BLaER1 (cell line): ENCODE data around the gene GATAD2B.
A peak's percentile ranks its signal among the peaks of the same experiment; 100 is the strongest.
"Not testable (repeated sequence)": the region's sequence is repeated elsewhere in the genome, so short reads cannot be mapped to it uniquely, and the experiment has no call there.

Source experiments
- H3K27ac ChIP-seq: shearing (Covaris generic); formaldehyde crosslinking; 2 replicates; pipeline ENCODE4 v1.8.1; 2022
- H3K27me3 ChIP-seq: shearing (Covaris generic); formaldehyde crosslinking; 2 replicates; pipeline ENCODE4 v1.8.1; 2022
- H3K36me3 ChIP-seq: shearing (Covaris generic); formaldehyde crosslinking; 2 replicates; pipeline ENCODE4 v1.8.1; 2022
- H3K4me1 ChIP-seq: shearing (Covaris generic); formaldehyde crosslinking; 2 replicates; pipeline ENCODE4 v1.8.1; 2022
- H3K4me2 ChIP-seq: shearing (Covaris generic); formaldehyde crosslinking; 2 replicates; pipeline ENCODE4 v1.8.1; 2022
- H3K4me3 ChIP-seq: shearing (Covaris generic); formaldehyde crosslinking; 2 replicates; pipeline ENCODE4 v1.8.1; 2022
- H3K9ac ChIP-seq: shearing (Covaris generic); formaldehyde crosslinking; 2 replicates; pipeline ENCODE4 v1.8.1; 2022
- H3K9me3 ChIP-seq: shearing (Covaris generic); formaldehyde crosslinking; 2 replicates; pipeline ENCODE4 v1.8.1; 2022
- H4K20me1 ChIP-seq: shearing (Covaris generic); formaldehyde crosslinking; 2 replicates; pipeline ENCODE4 v1.8.1; 2022
- Cebpa-rat ChIP-seq: shearing (Covaris generic); IDR thresholded peaks from 2 replicates; pipeline ENCODE4 v1.8.1; 2022

Gene GATAD2B

GRCh38 chr1:153789478-153790034, 133.2 kb downstream of the GATAD2B start:
- 0 out of 2 replicates have a peak, but pooled peaks cover 5% of the 10 kb centered on the region for H3K9me3 ChIP-seq
- no peaks in the 10 kb centered on the region for H4K20me1 ChIP-seq
- no peak for TF ChIP-seq Cebpa-rat
- peaks cover 72% of the 10 kb centered on the region for H3K4me1 ChIP-seq
- H3K27me3 ChIP-seq = no peaks in the 10 kb centered on the region
- H3K27ac ChIP-seq = peak overlapping the region; percentile 83
- peak overlapping the region; percentile 67 for H3K9ac ChIP-seq
- H3K36me3 ChIP-seq = no peaks in the 10 kb centered on the region
- H3K4me3 ChIP-seq = 0 out of 2 replicates have a peak overlapping the region, but pooled peaks have one; percentile 2
- H3K4me2 ChIP-seq = peak overlapping the region; percentile 84

- 0 out of 2 replicates have a peak, but pooled peaks cover 5% of the 10 kb centered on the region for H3K9me3 ChIP-seq
- no peaks in the 10 kb centered on the region for H3K36me3 ChIP-seq
- H3K9ac ChIP-seq = no peak overlapping the region
- no peaks in the 10 kb centered on the region for H3K27me3 ChIP-seq
- H4K20me1 ChIP-seq = no peaks in the 10 kb centered on the region
- H3K4me2 ChIP-seq = no peak overlapping the region
- H3K4me1 ChIP-seq = peaks cover 66% of the 10 kb centered on the region
- no peak overlapping the region for H3K4me3 ChIP-seq
- no peak overlapping the region for H3K27ac ChIP-seq
- TF ChIP-seq Cebpa-rat = no peak
Observed at GRCh38 chr1:153786038-153786790, 136.6 kb downstream of the GATAD2B start.

DNA sequence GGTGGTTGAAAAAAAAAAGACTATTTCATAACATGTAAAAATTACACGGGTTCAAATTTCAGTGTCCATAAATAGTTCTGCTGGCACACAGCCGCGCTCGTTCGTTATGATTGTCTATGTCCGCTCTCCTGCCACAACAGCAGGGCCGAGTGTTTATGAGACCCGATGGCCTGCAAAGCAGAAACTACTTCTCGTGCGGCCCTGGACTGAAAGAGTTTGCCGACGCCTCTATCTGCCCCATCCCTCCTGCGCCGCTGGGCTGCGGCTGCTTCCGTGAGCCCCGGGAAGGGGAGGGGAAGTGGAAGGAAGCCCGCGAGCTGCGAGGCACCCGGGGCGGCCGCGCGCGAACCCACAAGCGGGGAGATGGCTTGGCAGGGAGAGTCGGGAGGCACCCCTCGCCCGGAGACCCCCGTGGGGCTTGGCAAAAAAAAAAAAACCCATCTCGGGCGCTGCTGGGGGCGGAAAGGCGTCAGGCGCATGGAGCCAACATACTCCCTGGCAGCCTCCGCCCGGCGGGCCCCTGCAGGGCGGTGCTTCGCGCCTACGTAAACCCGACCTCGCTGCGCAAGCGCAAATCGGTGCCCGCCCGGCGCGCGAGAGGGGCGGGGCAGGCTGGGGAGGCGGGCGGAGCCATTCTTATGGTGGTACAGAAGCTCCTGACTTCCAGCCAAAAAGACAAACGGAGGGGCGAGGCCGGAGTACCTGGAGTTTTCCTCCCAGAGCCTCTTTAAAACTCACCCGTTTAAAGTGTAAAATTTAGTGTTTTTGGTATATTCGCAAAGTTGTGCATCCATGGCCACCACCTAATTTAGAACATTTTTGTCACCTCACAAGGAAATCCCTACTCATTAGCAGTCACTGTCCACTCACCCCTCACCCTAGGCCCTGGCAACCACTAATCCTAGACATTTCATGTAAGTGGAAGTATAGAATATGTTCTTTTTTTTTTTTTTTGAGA, 139.3 kb downstream of the GATAD2B start:
- peak overlapping the region; percentile 69 for H3K4me3 ChIP-seq
- H3K4me2 ChIP-seq = peak overlapping the region; percentile 76
- H3K27me3 ChIP-seq = no peaks in the 10 kb centered on the region
- peaks cover 40% of the 10 kb centered on the region for H3K4me1 ChIP-seq
- H4K20me1 ChIP-seq = no peaks in the 10 kb centered on the region
- 0 out of 2 replicates have a peak, but pooled peaks cover 5% of the 10 kb centered on the region for H3K9me3 ChIP-seq
- H3K9ac ChIP-seq = peak overlapping the region; percentile 83
- H3K27ac ChIP-seq = peak overlapping the region; percentile 91
- peaks cover 18% of the 10 kb centered on the region for H3K36me3 ChIP-seq
- no peak for TF ChIP-seq Cebpa-rat

DNA sequence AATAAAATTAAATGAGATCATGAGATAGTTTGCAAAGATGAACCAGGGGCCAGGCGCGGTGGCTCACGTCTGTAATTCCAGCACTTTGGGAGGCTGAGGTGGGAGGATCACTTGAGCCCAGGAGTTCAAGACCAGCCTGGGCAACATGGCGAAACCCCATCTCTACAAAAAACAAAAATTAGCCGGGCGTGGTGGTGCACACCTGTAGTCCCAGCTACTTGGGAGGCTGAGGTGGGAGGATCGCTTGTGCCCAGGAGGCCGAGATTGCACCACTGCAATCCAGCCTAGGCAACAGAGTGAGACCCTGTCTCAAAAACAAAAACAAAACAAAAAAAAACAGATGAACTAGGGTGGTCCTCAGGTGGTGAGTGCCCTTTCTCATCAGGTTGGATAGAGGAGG, 140.1 kb downstream of the GATAD2B start:
- H3K27ac ChIP-seq = peak overlapping the region; percentile 91

DNA sequence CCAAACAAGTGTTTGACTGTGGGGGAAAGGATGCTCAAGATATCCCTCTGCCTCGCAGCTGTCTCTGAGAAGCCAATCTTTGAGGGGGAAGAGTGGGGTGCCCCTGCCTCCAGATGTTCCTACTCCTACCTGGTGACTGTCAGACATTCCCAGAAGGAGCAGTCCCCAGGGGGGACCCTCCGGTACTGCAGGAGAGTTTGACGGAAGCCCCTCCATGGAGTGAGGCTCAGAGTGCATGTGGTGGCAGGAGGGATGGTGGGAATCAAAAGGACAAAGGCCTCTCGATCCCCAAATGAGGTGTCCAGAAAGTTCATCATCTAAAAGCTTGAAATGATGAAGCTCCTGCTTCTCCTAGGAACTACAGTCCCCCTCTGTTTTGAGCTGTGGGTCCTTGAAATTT, 142.2 kb downstream of the GATAD2B start:
- H3K27me3 ChIP-seq = no peaks in the 10 kb centered on the region
- no peaks in the 10 kb centered on the region for H4K20me1 ChIP-seq
- peak overlapping the region; percentile 3; the same call in 1 of the 2 replicates for H3K27ac ChIP-seq
- no peaks in the 10 kb centered on the region for H3K9me3 ChIP-seq
- H3K4me2 ChIP-seq = no peak overlapping the region
- H3K36me3 ChIP-seq = peaks cover 26% of the 10 kb centered on the region
- no peak overlapping the region for H3K4me3 ChIP-seq
- peaks cover 59% of the 10 kb centered on the region for H3K4me1 ChIP-seq
- no peak for TF ChIP-seq Cebpa-rat
- 0 out of 2 replicates have a peak overlapping the region, but pooled peaks have one; percentile 34 for H3K9ac ChIP-seq

More for the DNA sequence above, 140.1 kb downstream of the GATAD2B start:
- H3K4me2 ChIP-seq = peak overlapping the region; percentile 76
- peak overlapping the region; percentile 69 for H3K4me3 ChIP-seq
- peaks cover 26% of the 10 kb centered on the region for H3K36me3 ChIP-seq
- H4K20me1 ChIP-seq, H3K9me3 ChIP-seq, H3K27me3 ChIP-seq: not testable (repeated sequence)
- H3K9ac ChIP-seq = peak overlapping the region; percentile 83
- H3K4me1 ChIP-seq = peaks cover 45% of the 10 kb centered on the region

- H3K27me3 ChIP-seq = no peaks in the 10 kb centered on the region
- H3K36me3 ChIP-seq = peaks cover 26% of the 10 kb centered on the region
- peaks cover 56% of the 10 kb centered on the region for H3K4me1 ChIP-seq
- H3K4me2 ChIP-seq = no peak overlapping the region
- no peaks in the 10 kb centered on the region for H3K9me3 ChIP-seq
- TF ChIP-seq Cebpa-rat = no peak
- H3K9ac ChIP-seq = 0 out of 2 replicates have a peak overlapping the region, but pooled peaks have one; percentile 34
- no peaks in the 10 kb centered on the region for H4K20me1 ChIP-seq
- no peak overlapping the region for H3K4me3 ChIP-seq
- peak overlapping the region; percentile 3; the same call in 1 of the 2 replicates for H3K27ac ChIP-seq
Observed at GRCh38 chr1:153779781-153780541, 142.8 kb downstream of the GATAD2B start.

- no peak overlapping the region for H3K27ac ChIP-seq
- peaks cover 57% of the 10 kb centered on the region for H3K4me1 ChIP-seq
- H3K4me2 ChIP-seq = no peak overlapping the region
- TF ChIP-seq Cebpa-rat = no peak
- H3K9ac ChIP-seq = no peak overlapping the region
- H3K27me3 ChIP-seq = no peaks in the 10 kb centered on the region
- no peaks in the 10 kb centered on the region for H4K20me1 ChIP-seq
- no peak overlapping the region for H3K4me3 ChIP-seq
- no peaks in the 10 kb centered on the region for H3K9me3 ChIP-seq
- peaks cover 26% of the 10 kb centered on the region for H3K36me3 ChIP-seq
Observed at GRCh38 chr1:153778824-153779519, 143.8 kb downstream of the GATAD2B start.

- TF ChIP-seq Cebpa-rat = no peak
- H3K9ac ChIP-seq = no peak overlapping the region
- no peaks in the 10 kb centered on the region for H4K20me1 ChIP-seq
- H3K36me3 ChIP-seq = peaks cover 26% of the 10 kb centered on the region
- H3K27me3 ChIP-seq = no peaks in the 10 kb centered on the region
- no peak overlapping the region for H3K4me3 ChIP-seq
- peak overlapping the region; percentile 100; the same call in 1 of the 2 replicates for H3K27ac ChIP-seq
- H3K4me2 ChIP-seq = peak overlapping the region; percentile 96
- H3K9me3 ChIP-seq = no peaks in the 10 kb centered on the region
- H3K4me1 ChIP-seq = peaks cover 61% of the 10 kb centered on the region
Observed at GRCh38 chr1:153778051-153778823, 144.5 kb downstream of the GATAD2B start.
